WTC11 (cell line): Measurements from ENCODE around the gene SLC8A1. TPM values are rescaled to one million over a fixed set of nuclear protein-coding genes. Genes with fewer than 3 reads are reported as not detected.

Source experiments
- ATAC-seq: fragments of 200-7000 bp; cut with Tn5 transposase; 2 replicates; pipeline ENCODE4 v1.10.0; 2021; ENCODE audit warnings: mild to moderate bottlenecking, moderate library complexity
- CTCF ChIA-PET: fragments of 300-600 bp; sonication (Branson Sonifier 250); formaldehyde crosslinking; loops from one replicate; lab custom pipeline; 2021; ENCODE audit warnings: antibody characterized with exemption; lab: Charles Lee
- POLR2A ChIA-PET: fragments of 350-600 bp; sonication (Branson Sonifier 250); formaldehyde crosslinking; loops from one replicate; lab custom pipeline; 2021; ENCODE audit warnings: antibody characterized with exemption; lab: Charles Lee
- DNase-seq: peaks from one replicate; pipeline ENCODE4 v3.0.0; 2021; ENCODE audit warnings: low spot score
- H3K27ac Mint-ChIP-seq: 2 replicates; pipeline ENCODE4 v1.8.0; 2021; ENCODE audit warnings: mixed read lengths
- H3K27me3 Mint-ChIP-seq: 2 replicates; pipeline ENCODE4 v1.8.0; 2021; ENCODE audit warnings: low read depth, mild to moderate bottlenecking, moderate library complexity, mixed read lengths
- H3K36me3 Mint-ChIP-seq: 2 replicates; pipeline ENCODE4 v1.8.0; 2021; ENCODE audit warnings: mixed read lengths
- H3K4me1 Mint-ChIP-seq: 2 replicates; pipeline ENCODE4 v1.8.0; 2022; ENCODE audit warnings: mixed read lengths
- H3K4me3 Mint-ChIP-seq: 2 replicates; pipeline ENCODE4 v1.8.0; 2021; ENCODE audit warnings: mild to moderate bottlenecking, moderate library complexity, mixed read lengths
- H3K9me3 Mint-ChIP-seq: 2 replicates; pipeline ENCODE4 v1.8.0; 2021; ENCODE audit warnings: mixed read lengths
- CBFB ChIP-seq: sonication (generic); formaldehyde crosslinking; IDR thresholded peaks from 2 replicates; pipeline ENCODE4 v1.8.1; 2022; ENCODE audit warnings: mild to moderate bottlenecking, low read depth, missing genetic modification reagents
- CREM ChIP-seq: sonication (generic); formaldehyde crosslinking; IDR thresholded peaks from 2 replicates; pipeline ENCODE4 v1.8.1; 2022; ENCODE audit warnings: mild to moderate bottlenecking, missing genetic modification reagents, moderate library complexity
- FOXP1 ChIP-seq: sonication (generic); formaldehyde crosslinking; IDR thresholded peaks from 2 replicates; pipeline ENCODE4 v1.8.0; 2022; ENCODE audit warnings: missing genetic modification reagents, mild to moderate bottlenecking, moderate library complexity, borderline replicate concordance
- GABPB1 ChIP-seq: sonication (generic); formaldehyde crosslinking; IDR thresholded peaks from 2 replicates; pipeline ENCODE4 v1.8.1; 2023; ENCODE audit warnings: mild to moderate bottlenecking, missing genetic modification reagents
- GRHL2 ChIP-seq: fragments of 250-450 bp; sonication (Bioruptor Pico); IDR thresholded peaks from 2 replicates; pipeline ENCODE4 v1.8.0; 2022; ENCODE audit warnings: mild to moderate bottlenecking, moderate library complexity; ENCODE audit not compliant: insufficient replicate concordance, severe bottlenecking
- HMGA2 ChIP-seq: fragments of 250-450 bp; sonication (Bioruptor Pico); IDR thresholded peaks from 2 replicates; pipeline ENCODE4 v1.4.0; 2021; ENCODE audit warnings: mild to moderate bottlenecking, moderate library complexity
- IRF2 ChIP-seq: sonication (generic); formaldehyde crosslinking; IDR thresholded peaks from 2 replicates; pipeline ENCODE4 v1.8.0; 2022; ENCODE audit warnings: low read depth, missing genetic modification reagents, borderline replicate concordance
- NFATC4 ChIP-seq: fragments of 250-450 bp; sonication (Bioruptor Pico); IDR thresholded peaks from 2 replicates; pipeline ENCODE4 v1.9.0; 2021; ENCODE audit warnings: mild to moderate bottlenecking
- OVOL2 ChIP-seq: fragments of 250-450 bp; sonication (Bioruptor Pico); IDR thresholded peaks from 2 replicates; pipeline ENCODE4 v1.9.0; 2021; ENCODE audit warnings: mild to moderate bottlenecking, borderline replicate concordance
- RELA ChIP-seq: sonication (generic); formaldehyde crosslinking; IDR thresholded peaks from 2 replicates; pipeline ENCODE4 v1.8.1; 2022; ENCODE audit warnings: missing genetic modification reagents, mild to moderate bottlenecking, borderline replicate concordance
- SMAD4 ChIP-seq: sonication (generic); formaldehyde crosslinking; IDR thresholded peaks from 2 replicates; pipeline ENCODE4 v1.8.0; 2022; ENCODE audit warnings: mild to moderate bottlenecking, missing genetic modification reagents
- SP1 ChIP-seq: sonication (generic); formaldehyde crosslinking; conservative IDR thresholded peaks from 2 replicates; pipeline ENCODE4 v1.8.1; 2022; ENCODE audit warnings: missing genetic modification reagents
- ZBTB21 ChIP-seq: sonication (generic); formaldehyde crosslinking; IDR thresholded peaks from 2 replicates; pipeline ENCODE4 v1.8.1; 2023; ENCODE audit warnings: mild to moderate bottlenecking, missing genetic modification reagents, borderline replicate concordance
- ZNF138 ChIP-seq: sonication (generic); formaldehyde crosslinking; conservative IDR thresholded peaks from 2 replicates; pipeline ENCODE4 v1.8.1; 2022; ENCODE audit warnings: mild to moderate bottlenecking, moderate library complexity, missing genetic modification reagents
- ZNF396 ChIP-seq: fragments of 250-450 bp; sonication (Bioruptor Pico); IDR thresholded peaks from 2 replicates; pipeline ENCODE4 v1.8.0; 2021; ENCODE audit warnings: mild to moderate bottlenecking, moderate library complexity, borderline replicate concordance
- ZNF416 ChIP-seq: fragments of 250-450 bp; sonication (Bioruptor Pico); IDR thresholded peaks from 2 replicates; pipeline ENCODE4 v1.9.0; 2021; ENCODE audit warnings: mild to moderate bottlenecking, inconsistent platforms
- ZNF671 ChIP-seq: fragments of 250-450 bp; sonication (Bioruptor Pico); IDR thresholded peaks from 2 replicates; pipeline ENCODE4 v1.8.0; 2021; ENCODE audit warnings: mild to moderate bottlenecking
- total RNA-seq: library from RNA; stranded (reverse); gene quantifications from 3 replicates; pipeline ENCODE4 v1.2.3, GENCODE V29; 2021
- TF ChIP-seq, protein P1 (sequence below): fragments of 200-600 bp; IDR thresholded peaks from 2 replicates; pipeline ENCODE4 v1.8.0; 2022; ENCODE audit warnings: antibody characterized with exemption
- TF ChIP-seq, protein P2 (sequence below): sonication (generic); formaldehyde crosslinking; IDR thresholded peaks from 2 replicates; pipeline ENCODE4 v1.8.0; 2023; ENCODE audit warnings: mild to moderate bottlenecking, missing genetic modification reagents
- TF ChIP-seq, protein P3 (sequence below): sonication (generic); formaldehyde crosslinking; IDR thresholded peaks from 2 replicates; pipeline ENCODE4 v1.8.0; 2022; ENCODE audit warnings: mild to moderate bottlenecking, missing genetic modification reagents
- TF ChIP-seq, protein P4 (sequence below): fragments of 250-450 bp; sonication (Bioruptor Pico); IDR thresholded peaks from 2 replicates; pipeline ENCODE4 v2.1.2; 2022; ENCODE audit warnings: mild to moderate bottlenecking, moderate library complexity
- TF ChIP-seq, protein P5 (sequence below): sonication (generic); formaldehyde crosslinking; IDR thresholded peaks from 2 replicates; pipeline ENCODE4 v1.8.0; 2023; ENCODE audit warnings: missing genetic modification reagents
- TF ChIP-seq, protein P6 (sequence below): sonication (generic); formaldehyde crosslinking; IDR thresholded peaks from 2 replicates; pipeline ENCODE4 v1.8.1; 2023; ENCODE audit warnings: mild to moderate bottlenecking, moderate library complexity, missing genetic modification reagents

Gene SLC8A1
- total RNA-seq, 1 experiment from 2014 or later: 2.6 TPM

DNA sequence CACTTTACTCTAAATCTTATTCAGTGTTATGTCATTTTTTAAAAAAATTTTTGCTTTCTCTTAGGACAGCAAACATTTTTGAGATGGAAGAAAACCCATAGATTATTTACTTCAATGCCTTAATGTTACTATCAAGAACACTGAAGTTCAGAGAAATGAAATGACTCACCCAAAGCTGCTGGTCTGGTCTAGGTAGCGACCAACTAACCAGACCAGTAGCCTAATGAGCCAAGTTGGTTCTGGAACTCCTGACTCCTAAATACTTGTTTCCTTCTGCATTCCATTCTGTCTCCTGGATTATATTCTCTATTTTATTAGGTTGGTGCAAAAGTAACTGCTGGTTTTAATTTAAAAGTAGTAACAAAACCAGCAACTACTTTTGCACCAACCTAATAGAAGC is 35.4 kb downstream of the SLC8A1 start:
- TF ChIP-seq, protein P1, sequence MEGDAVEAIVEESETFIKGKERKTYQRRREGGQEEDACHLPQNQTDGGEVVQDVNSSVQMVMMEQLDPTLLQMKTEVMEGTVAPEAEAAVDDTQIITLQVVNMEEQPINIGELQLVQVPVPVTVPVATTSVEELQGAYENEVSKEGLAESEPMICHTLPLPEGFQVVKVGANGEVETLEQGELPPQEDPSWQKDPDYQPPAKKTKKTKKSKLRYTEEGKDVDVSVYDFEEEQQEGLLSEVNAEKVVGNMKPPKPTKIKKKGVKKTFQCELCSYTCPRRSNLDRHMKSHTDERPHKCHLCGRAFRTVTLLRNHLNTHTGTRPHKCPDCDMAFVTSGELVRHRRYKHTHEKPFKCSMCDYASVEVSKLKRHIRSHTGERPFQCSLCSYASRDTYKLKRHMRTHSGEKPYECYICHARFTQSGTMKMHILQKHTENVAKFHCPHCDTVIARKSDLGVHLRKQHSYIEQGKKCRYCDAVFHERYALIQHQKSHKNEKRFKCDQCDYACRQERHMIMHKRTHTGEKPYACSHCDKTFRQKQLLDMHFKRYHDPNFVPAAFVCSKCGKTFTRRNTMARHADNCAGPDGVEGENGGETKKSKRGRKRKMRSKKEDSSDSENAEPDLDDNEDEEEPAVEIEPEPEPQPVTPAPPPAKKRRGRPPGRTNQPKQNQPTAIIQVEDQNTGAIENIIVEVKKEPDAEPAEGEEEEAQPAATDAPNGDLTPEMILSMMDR: no peak
- TF ChIP-seq NFATC4 (CRISPR knock-in tag): no peak
- no peak for TF ChIP-seq ZNF416 (CRISPR knock-in tag)
- no peak for TF ChIP-seq ZNF138 (CRISPR knock-in tag)
- no peak for TF ChIP-seq CREM (CRISPR knock-in tag)
- TF ChIP-seq ZBTB21 (CRISPR knock-in tag): no peak
- no peak for TF ChIP-seq GABPB1 (CRISPR knock-in tag)
- ChIA-PET CTCF (no interaction called here), POLR2A (no interaction called here)
- no peak for ATAC-seq
- Mint-ChIP-seq H3K9me3 (0 out of 2 replicates have a peak, but pooled peaks cover 3% of the 10 kb centered on the region), H3K4me3 (no peak overlapping the region), H3K27me3 (no peaks in the 10 kb centered on the region), H3K36me3 (no peaks in the 10 kb centered on the region), H3K4me1 (no peaks in the 10 kb centered on the region), H3K27ac (no peak overlapping the region)
- no peak for DNase-seq

DNA sequence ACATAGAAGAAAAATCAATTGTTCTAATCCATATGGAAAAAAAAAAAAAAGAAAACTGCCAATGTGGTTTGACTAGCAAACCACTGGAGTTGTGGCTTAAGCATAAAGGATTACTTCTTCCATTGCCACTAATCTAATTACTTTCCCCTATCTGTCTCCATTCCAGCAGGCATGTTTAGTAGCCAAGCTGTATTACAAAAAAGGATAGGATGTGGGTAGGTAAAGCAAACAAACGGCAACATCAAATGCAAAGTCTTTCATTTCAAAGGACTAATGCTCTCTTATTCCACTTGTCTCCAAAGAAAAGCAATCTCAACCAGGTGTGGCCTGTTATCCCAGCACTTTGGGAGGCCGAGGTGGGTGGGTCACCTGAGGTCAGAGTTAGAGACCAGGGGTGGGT is 36.5 kb downstream of the SLC8A1 start:
- CTCF ChIA-PET: no interaction called here

DNA sequence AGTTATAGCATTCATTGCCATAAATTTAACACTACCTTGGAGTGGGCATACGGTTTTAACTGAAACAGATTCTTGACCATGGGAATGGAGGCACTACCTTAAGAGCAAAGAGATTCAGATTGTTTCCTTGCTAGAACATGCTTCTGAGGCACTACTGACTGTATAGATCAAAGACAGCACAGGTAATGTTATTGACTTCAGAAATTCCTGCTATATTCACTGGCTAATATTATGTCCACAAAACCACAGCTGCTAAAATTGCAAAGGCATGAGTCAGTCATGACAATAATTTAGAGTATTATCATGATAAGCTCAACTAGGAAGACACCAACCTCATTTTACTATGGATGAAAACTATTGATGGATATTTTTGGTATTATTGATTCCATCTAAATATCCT is 39.4 kb downstream of the SLC8A1 start:
- CTCF ChIA-PET: no interaction called here
- DNase-seq (no peak), ATAC-seq (no peak)
- Mint-ChIP-seq H3K9me3 (no peaks in the 10 kb centered on the region), H3K36me3 (no peaks in the 10 kb centered on the region), H3K4me1 (no peaks in the 10 kb centered on the region), H3K27me3 (no peaks in the 10 kb centered on the region), H3K27ac (no peak overlapping the region), H3K4me3 (no peak overlapping the region)
- POLR2A ChIA-PET: no interaction called here
- no peak for TF ChIP-seq CBFB (CRISPR knock-in tag)
- no peak for TF ChIP-seq RELA (CRISPR knock-in tag)
- TF ChIP-seq SP1: no peak
- TF ChIP-seq ZNF396: no peak
- no peak for TF ChIP-seq FOXP1 (CRISPR knock-in tag)
- TF ChIP-seq IRF2 (CRISPR knock-in tag): no peak
- TF ChIP-seq ZNF671: no peak
- TF ChIP-seq SMAD4: no peak
- TF ChIP-seq, protein P2, sequence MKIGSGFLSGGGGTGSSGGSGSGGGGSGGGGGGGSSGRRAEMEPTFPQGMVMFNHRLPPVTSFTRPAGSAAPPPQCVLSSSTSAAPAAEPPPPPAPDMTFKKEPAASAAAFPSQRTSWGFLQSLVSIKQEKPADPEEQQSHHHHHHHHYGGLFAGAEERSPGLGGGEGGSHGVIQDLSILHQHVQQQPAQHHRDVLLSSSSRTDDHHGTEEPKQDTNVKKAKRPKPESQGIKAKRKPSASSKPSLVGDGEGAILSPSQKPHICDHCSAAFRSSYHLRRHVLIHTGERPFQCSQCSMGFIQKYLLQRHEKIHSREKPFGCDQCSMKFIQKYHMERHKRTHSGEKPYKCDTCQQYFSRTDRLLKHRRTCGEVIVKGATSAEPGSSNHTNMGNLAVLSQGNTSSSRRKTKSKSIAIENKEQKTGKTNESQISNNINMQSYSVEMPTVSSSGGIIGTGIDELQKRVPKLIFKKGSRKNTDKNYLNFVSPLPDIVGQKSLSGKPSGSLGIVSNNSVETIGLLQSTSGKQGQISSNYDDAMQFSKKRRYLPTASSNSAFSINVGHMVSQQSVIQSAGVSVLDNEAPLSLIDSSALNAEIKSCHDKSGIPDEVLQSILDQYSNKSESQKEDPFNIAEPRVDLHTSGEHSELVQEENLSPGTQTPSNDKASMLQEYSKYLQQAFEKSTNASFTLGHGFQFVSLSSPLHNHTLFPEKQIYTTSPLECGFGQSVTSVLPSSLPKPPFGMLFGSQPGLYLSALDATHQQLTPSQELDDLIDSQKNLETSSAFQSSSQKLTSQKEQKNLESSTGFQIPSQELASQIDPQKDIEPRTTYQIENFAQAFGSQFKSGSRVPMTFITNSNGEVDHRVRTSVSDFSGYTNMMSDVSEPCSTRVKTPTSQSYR (CRISPR knock-in tag): no peak
- TF ChIP-seq, protein P3, sequence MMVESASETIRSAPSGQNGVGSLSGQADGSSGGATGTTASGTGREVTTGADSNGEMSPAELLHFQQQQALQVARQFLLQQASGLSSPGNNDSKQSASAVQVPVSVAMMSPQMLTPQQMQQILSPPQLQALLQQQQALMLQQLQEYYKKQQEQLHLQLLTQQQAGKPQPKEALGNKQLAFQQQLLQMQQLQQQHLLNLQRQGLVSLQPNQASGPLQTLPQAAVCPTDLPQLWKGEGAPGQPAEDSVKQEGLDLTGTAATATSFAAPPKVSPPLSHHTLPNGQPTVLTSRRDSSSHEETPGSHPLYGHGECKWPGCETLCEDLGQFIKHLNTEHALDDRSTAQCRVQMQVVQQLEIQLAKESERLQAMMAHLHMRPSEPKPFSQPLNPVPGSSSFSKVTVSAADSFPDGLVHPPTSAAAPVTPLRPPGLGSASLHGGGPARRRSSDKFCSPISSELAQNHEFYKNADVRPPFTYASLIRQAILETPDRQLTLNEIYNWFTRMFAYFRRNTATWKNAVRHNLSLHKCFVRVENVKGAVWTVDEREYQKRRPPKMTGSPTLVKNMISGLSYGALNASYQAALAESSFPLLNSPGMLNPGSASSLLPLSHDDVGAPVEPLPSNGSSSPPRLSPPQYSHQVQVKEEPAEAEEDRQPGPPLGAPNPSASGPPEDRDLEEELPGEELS (CRISPR knock-in tag): no peak
- TF ChIP-seq, protein P4, sequence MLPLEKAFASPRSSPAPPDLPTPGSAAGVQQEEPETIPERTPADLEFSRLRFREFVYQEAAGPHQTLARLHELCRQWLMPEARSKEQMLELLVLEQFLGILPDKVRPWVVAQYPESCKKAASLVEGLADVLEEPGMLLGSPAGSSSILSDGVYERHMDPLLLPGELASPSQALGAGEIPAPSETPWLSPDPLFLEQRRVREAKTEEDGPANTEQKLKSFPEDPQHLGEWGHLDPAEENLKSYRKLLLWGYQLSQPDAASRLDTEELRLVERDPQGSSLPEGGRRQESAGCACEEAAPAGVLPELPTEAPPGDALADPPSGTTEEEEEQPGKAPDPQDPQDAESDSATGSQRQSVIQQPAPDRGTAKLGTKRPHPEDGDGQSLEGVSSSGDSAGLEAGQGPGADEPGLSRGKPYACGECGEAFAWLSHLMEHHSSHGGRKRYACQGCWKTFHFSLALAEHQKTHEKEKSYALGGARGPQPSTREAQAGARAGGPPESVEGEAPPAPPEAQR (CRISPR knock-in tag): no peak
- TF ChIP-seq, protein P5, sequence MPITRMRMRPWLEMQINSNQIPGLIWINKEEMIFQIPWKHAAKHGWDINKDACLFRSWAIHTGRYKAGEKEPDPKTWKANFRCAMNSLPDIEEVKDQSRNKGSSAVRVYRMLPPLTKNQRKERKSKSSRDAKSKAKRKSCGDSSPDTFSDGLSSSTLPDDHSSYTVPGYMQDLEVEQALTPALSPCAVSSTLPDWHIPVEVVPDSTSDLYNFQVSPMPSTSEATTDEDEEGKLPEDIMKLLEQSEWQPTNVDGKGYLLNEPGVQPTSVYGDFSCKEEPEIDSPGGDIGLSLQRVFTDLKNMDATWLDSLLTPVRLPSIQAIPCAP (CRISPR knock-in tag): no peak
- no peak for TF ChIP-seq GRHL2
- TF ChIP-seq OVOL2: no peak

More for the DNA sequence above, 36.5 kb downstream of the SLC8A1 start:
- H3K9me3 Mint-ChIP-seq: no peaks in the 10 kb centered on the region
- DNase-seq: no peak
- TF ChIP-seq, protein P6, sequence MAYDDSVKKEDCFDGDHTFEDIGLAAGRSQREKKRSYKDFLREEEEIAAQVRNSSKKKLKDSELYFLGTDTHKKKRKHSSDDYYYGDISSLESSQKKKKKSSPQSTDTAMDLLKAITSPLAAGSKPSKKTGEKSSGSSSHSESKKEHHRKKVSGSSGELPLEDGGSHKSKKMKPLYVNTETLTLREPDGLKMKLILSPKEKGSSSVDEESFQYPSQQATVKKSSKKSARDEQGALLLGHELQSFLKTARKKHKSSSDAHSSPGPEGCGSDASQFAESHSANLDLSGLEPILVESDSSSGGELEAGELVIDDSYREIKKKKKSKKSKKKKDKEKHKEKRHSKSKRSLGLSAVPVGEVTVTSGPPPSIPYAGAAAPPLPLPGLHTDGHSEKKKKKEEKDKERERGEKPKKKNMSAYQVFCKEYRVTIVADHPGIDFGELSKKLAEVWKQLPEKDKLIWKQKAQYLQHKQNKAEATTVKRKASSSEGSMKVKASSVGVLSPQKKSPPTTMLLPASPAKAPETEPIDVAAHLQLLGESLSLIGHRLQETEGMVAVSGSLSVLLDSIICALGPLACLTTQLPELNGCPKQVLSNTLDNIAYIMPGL (CRISPR knock-in tag): no peak
- no peak for TF ChIP-seq CBFB (CRISPR knock-in tag)
- no peak for TF ChIP-seq HMGA2
- POLR2A ChIA-PET: no interaction called here
- no peak for ATAC-seq
- no peaks in the 10 kb centered on the region for H3K36me3 Mint-ChIP-seq
- H3K27me3 Mint-ChIP-seq: no peaks in the 10 kb centered on the region
- H3K27ac Mint-ChIP-seq: no peak overlapping the region
- no peaks in the 10 kb centered on the region for H3K4me1 Mint-ChIP-seq
- H3K4me3 Mint-ChIP-seq: no peak overlapping the region
